Peyer's patch (tissue), 4 donors: ENCODE data around the gene UGT1A6. TPM values are rescaled to one million over a fixed set of nuclear protein-coding genes. Genes with fewer than 3 reads are reported as not detected.
A peak's percentile ranks its signal among the peaks of the same experiment; 100 is the strongest.
"Not testable (repeated sequence)": the region's sequence is repeated elsewhere in the genome, so short reads cannot be mapped to it uniquely, and the experiment has no call there.

Experiments used
- DNase-seq, 3 donors: peaks; one replicate each; pipeline ENCODE4 v3.0.0-alpha.2; 2017 to 2019
- H3K27ac ChIP-seq, 4 donors: fragments of 200-600 bp; sonication (generic); one replicate each; pipeline ENCODE4 v1.5.1; 2016 to 2019
- H3K27me3 ChIP-seq, 2 donors: fragments of 200-600 bp; sonication (generic); one replicate each; pipeline ENCODE4 v1.5.1; 2019
- H3K36me3 ChIP-seq, 3 donors: fragments of 200-600 bp; sonication (generic); one replicate each; pipeline ENCODE4 v1.5.1; 2016 to 2019
- H3K4me1 ChIP-seq, 4 donors: fragments of 200-600 bp; sonication (generic); one replicate each; pipeline ENCODE4 v1.5.1; 2016 to 2019
- H3K4me3 ChIP-seq, 4 donors: fragments of 200-600 bp; sonication (generic); 1 replicate in 3 of 4; 2 replicates in 1 of 4; pipeline ENCODE4 v1.5.1; 2016 to 2019; ENCODE audit warnings: mild to moderate bottlenecking in 1 of 4
- H3K9me3 ChIP-seq, 4 donors: fragments of 200-600 bp; sonication (generic); one replicate each; pipeline ENCODE4 v1.5.1; 2016 to 2019; ENCODE audit warnings: mild to moderate bottlenecking in 1 of 4
- POLR2A ChIP-seq, 2 donors: fragments of 450-650 bp; IDR thresholded peaks; one replicate each; pipeline ENCODE4 v1.5.1; 2017; ENCODE audit warnings: antibody characterized with exemption in 2 of 2, mild to moderate bottlenecking in 2 of 2, moderate library complexity in 2 of 2
- total RNA-seq, 4 donors: library from RNA; depleted of rRNA; stranded (reverse); fragments of >200 nt; gene quantifications; one replicate each; pipeline ENCODE4 v1.1.0, GENCODE V29; 2016
- TF ChIP-seq, protein P1 (sequence below), 6 experiments: fragments of 450-650 bp in 4 of 6; fragments of 200-600 bp in 2 of 6; sonication (generic) in 1 of 6; IDR thresholded peaks; one replicate each; pipeline ENCODE4 v1.5.1; 2017 to 2019; ENCODE audit warnings: antibody characterized with exemption in 6 of 6, mild to moderate bottlenecking in 3 of 6, moderate library complexity in 1 of 6

UGT1A6 gene
- total RNA-seq, 4 donors from 2014 or later = 37.7 to 57.4 (median 46.0) TPM; not detected in 1

- no peak for DNase-seq
- TF ChIP-seq POLR2A (IDR thresholded peaks at IDR 0.05) = no peak
- TF ChIP-seq, protein P1, sequence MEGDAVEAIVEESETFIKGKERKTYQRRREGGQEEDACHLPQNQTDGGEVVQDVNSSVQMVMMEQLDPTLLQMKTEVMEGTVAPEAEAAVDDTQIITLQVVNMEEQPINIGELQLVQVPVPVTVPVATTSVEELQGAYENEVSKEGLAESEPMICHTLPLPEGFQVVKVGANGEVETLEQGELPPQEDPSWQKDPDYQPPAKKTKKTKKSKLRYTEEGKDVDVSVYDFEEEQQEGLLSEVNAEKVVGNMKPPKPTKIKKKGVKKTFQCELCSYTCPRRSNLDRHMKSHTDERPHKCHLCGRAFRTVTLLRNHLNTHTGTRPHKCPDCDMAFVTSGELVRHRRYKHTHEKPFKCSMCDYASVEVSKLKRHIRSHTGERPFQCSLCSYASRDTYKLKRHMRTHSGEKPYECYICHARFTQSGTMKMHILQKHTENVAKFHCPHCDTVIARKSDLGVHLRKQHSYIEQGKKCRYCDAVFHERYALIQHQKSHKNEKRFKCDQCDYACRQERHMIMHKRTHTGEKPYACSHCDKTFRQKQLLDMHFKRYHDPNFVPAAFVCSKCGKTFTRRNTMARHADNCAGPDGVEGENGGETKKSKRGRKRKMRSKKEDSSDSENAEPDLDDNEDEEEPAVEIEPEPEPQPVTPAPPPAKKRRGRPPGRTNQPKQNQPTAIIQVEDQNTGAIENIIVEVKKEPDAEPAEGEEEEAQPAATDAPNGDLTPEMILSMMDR (IDR thresholded peaks at IDR 0.05) = no peak
Observed at GRCh38 chr2:233746475-233747282, 54.0 kb downstream of the UGT1A6 start.

DNA sequence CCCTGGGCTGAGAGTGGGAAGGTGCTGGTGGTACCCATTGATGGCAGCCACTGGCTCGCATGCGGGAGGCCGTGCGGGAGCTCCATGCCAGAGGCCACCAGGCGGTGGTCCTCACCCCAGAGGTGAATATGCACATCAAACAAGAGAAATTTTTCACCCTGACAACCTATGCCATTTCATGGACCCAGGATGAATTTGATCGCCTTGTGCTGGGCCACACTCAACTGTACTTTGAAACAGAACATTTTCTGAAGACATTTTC, 54.5 kb downstream of the UGT1A6 start:
- H3K27me3 ChIP-seq = no peaks in the 10 kb centered on the region
- TF ChIP-seq, protein P1 (IDR thresholded peaks at IDR 0.05) = no peak
- no peak for TF ChIP-seq POLR2A (IDR thresholded peaks at IDR 0.05)
- no peaks in the 10 kb centered on the region for H3K36me3 ChIP-seq
- DNase-seq = no peak
- H3K4me1 ChIP-seq = no peaks in the 10 kb centered on the region
- no peak overlapping the region for H3K27ac ChIP-seq
- peaks cover 0 to 4% (median 2%) of the 10 kb centered on the region in 4 donors for H3K9me3 ChIP-seq
- no peak overlapping the region for H3K4me3 ChIP-seq

More at GRCh38 chr2:233746475-233747282, 54.0 kb downstream of the UGT1A6 start:
- Histone ChIP-seq H3K27me3 (no peaks in the 10 kb centered on the region), H3K36me3 (no peaks in the 10 kb centered on the region), H3K4me1 (no peaks in the 10 kb centered on the region), H3K9me3 (peaks cover 0 to 4% (median 2%) of the 10 kb centered on the region in 4 donors), H3K4me3 (no peak overlapping the region), H3K27ac (peak overlapping the region in 1 of 4 donors; percentile 65)

DNA sequence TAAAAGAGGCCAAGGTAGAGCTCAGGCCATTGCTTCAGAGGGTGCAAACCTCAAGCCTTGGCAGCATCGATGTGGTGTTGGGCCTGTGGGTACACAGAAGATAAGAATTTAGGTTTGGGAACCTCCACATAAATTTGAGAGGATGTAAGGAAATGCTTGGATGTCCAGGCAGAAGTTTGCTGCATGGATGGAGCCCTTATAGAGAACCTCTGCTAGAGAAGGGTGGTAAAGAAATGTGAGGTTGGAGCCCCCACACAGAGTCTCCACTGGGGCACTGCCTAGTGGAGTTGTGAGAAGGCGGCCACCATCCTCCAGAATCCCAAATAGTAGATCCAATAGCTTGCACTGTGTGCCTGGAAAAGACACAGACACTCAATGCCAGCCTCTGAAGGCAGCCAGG, 58.0 kb downstream of the UGT1A6 start:
- peak overlapping the region in 3 of 4 donors; percentile 32 to 72 (median 71) for H3K27ac ChIP-seq
- DNase-seq, H3K4me3 ChIP-seq, H3K36me3 ChIP-seq, H3K27me3 ChIP-seq, H3K9me3 ChIP-seq, H3K4me1 ChIP-seq: not testable (repeated sequence)

- H3K9me3 ChIP-seq, H3K4me1 ChIP-seq, DNase-seq, H3K27me3 ChIP-seq, H3K4me3 ChIP-seq, H3K36me3 ChIP-seq: not testable (repeated sequence)
- peak overlapping the region in 3 of 4 donors; percentile 43 to 72 (median 71) for H3K27ac ChIP-seq
Observed at GRCh38 chr2:233751212-233752009, 58.7 kb downstream of the UGT1A6 start.

DNA sequence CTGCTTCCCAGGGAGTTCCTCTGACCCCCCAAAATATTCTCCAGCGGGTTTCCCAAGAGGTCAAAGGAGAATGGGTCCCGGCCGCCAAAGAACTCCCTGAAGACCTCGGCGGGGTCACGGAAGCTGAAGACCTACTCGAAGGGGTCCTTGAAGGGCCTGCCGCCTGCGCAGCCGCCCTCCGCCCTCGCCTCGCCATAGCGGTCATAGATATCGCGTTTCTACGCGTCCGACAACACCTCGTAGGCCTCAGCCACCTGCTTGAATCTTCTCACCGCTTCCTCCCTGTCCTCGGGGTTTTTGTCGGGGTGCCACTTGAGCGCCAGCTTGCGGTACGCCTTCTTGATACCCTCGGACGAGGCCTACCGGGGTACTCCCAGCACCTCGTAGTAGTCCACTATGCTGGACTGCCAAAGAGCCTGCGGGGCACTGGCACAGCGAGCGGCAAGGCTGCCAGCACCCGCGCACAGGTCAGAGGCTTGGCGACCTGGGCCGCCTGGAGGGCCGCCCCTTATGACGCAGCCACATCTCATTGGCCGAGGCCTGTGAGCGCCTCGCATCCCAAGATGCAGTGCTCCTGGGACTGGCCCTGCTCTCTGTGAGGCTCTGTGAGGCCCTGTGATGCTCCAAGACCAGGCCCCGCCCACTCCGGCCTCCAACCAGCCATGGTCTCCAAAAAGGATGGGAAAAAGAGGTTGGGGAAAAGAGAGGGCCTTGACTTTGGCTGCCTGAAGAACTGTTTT, 62.4 kb downstream of the UGT1A6 start:
- Histone ChIP-seq H3K27ac (no peak overlapping the region), H3K4me1 (peaks cover 0 to 14% (median 3%) of the 10 kb centered on the region in 4 donors), H3K4me3 (no peak overlapping the region), H3K9me3 (peaks cover 0 to 4% (median 2%) of the 10 kb centered on the region in 4 donors), H3K36me3 (no peaks in the 10 kb centered on the region), H3K27me3 (no peaks in the 10 kb centered on the region)
- DNase-seq = no peak
- no peak for TF ChIP-seq POLR2A (IDR thresholded peaks at IDR 0.05)
- TF ChIP-seq, protein P1 (IDR thresholded peaks at IDR 0.05) = no peak

DNA sequence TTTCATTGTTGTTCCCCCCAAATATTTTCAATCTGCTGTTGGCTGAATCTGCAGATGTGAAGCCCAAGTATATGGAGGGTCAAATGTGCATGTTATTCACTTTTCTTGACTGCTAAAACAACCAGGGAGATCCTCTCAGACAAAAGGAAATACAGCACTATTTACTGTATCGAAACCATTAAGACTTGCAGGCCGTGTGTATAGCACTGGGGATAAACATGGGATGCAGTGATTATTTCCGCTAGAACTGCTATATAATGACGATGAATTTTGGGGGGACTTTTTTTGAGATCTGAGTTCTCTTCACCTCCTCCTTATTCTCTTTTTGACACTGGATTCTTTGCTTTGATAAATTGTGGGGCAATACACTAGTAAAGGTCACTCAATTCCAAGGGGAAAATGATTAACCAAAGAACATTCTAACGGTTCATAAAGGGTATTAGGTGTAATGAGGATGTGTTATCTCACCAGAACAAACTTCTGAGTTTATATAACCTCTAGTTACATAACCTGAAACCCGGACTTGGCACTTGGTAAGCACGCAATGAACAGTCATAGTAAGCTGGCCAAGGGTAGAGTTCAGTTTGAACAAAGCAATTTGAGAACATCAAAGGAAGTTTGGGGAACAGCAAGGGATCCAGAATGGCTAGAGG, 63.9 kb downstream of the UGT1A6 start:
- no peak for TF ChIP-seq POLR2A (IDR thresholded peaks at IDR 0.05)
- TF ChIP-seq, protein P1 (IDR thresholded peaks at IDR 0.05) = no peak
- H3K27ac ChIP-seq = peak overlapping the region in 2 of 4 donors; percentile 34 to 67
- peaks cover 0 to 26% (median 3%) of the 10 kb centered on the region in 4 donors for H3K4me1 ChIP-seq
- H3K4me3 ChIP-seq = no peak overlapping the region
- no peaks in the 10 kb centered on the region for H3K9me3 ChIP-seq
- no peaks in the 10 kb centered on the region for H3K27me3 ChIP-seq
- DNase-seq = peak in 1 of 3 donors; percentile 58
- H3K36me3 ChIP-seq = no peaks in the 10 kb centered on the region
